GM19455 (cell line): ENCODE measurements around the gene MUC5AC.
"Not testable (repeated sequence)": the region's sequence is repeated elsewhere in the genome, so short reads cannot be mapped to it uniquely, and the experiment has no call there.

Source experiments
- ATAC-seq: cut with Tn5 transposase; IDR thresholded peaks from one replicate; pipeline ENCODE4 v1.9.1; 2021; ENCODE audit not compliant: unreplicated experiment

Gene MUC5AC

GRCh38 chr11:1147792-1148191, 10.0 kb upstream of the MUC5AC start:
- no peak for ATAC-seq

- no peak for ATAC-seq
These were observed 9.0 kb upstream of the MUC5AC start for GRCh38 chr11:1148752-1149180.

GRCh38 chr11:1149545-1149944, 8.2 kb upstream of the MUC5AC start:
- ATAC-seq = no peak

GRCh38 chr11:1150116-1150515, 7.6 kb upstream of the MUC5AC start:
- no peak for ATAC-seq

- no peak for ATAC-seq
These were observed 6.9 kb upstream of the MUC5AC start for GRCh38 chr11:1150769-1151365.

- no peak for ATAC-seq
These were observed 6.1 kb upstream of the MUC5AC start for GRCh38 chr11:1151366-1152315.

- ATAC-seq = no peak
These were observed 5.2 kb upstream of the MUC5AC start for GRCh38 chr11:1152316-1153104.

GRCh38 chr11:1153105-1153950, 4.4 kb upstream of the MUC5AC start:
- no peak for ATAC-seq

GRCh38 chr11:1153951-1154493, 3.7 kb upstream of the MUC5AC start:
- ATAC-seq = no peak

- ATAC-seq = not testable (repeated sequence)
These were observed 3.1 kb upstream of the MUC5AC start for GRCh38 chr11:1154656-1155055.

- no peak for ATAC-seq
These were observed 2.5 kb upstream of the MUC5AC start for GRCh38 chr11:1155274-1155693.

- no peak for ATAC-seq
These were observed 1.0 kb upstream of the MUC5AC start for GRCh38 chr11:1156506-1157340.

GRCh38 chr11:1157341-1157644, 460 bp upstream of the MUC5AC start:
- ATAC-seq = no peak

- ATAC-seq = no peak
These were observed 1.1 kb downstream of the MUC5AC start for GRCh38 chr11:1158681-1159487.

GRCh38 chr11:1159488-1160220, 1.9 kb downstream of the MUC5AC start:
- ATAC-seq = not testable (repeated sequence)

- no peak for ATAC-seq
These were observed 2.7 kb downstream of the MUC5AC start for GRCh38 chr11:1160231-1161101.
